HepG2 (cell line): Measurements from ENCODE around the gene TGFBI. TPM values are rescaled to one million over a fixed set of nuclear protein-coding genes. Genes with fewer than 3 reads are reported as not detected.

Experiments used
- ARNT2 ChIP-seq: sonication (generic); formaldehyde crosslinking; IDR thresholded peaks from 2 replicates; pipeline ENCODE4 v1.8.0; 2022; ENCODE audit warnings: mild to moderate bottlenecking, low read depth, missing genetic modification reagents, moderate library complexity
- BRD4 ChIP-seq: sonication (generic); formaldehyde crosslinking; IDR thresholded peaks from 2 replicates; pipeline ENCODE4 v1.4.0; 2020; ENCODE audit warnings: missing genetic modification reagents
- DZIP1 ChIP-seq: sonication (generic); formaldehyde crosslinking; IDR thresholded peaks from 2 replicates; pipeline ENCODE4 v1.5.0; 2020; ENCODE audit warnings: mild to moderate bottlenecking, missing genetic modification reagents
- E2F1 ChIP-seq: sonication (generic); formaldehyde crosslinking; IDR thresholded peaks from 2 replicates; pipeline ENCODE4 v1.5.0; 2020; ENCODE audit warnings: missing genetic modification reagents
- ERF ChIP-seq: IDR thresholded peaks from 2 replicates; pipeline ENCODE4 v1.6.1; 2018; ENCODE audit warnings: missing biosample characterization, missing genetic modification reagents
- FOSL2 ChIP-seq: sonication (generic); formaldehyde crosslinking; IDR thresholded peaks from 2 replicates; pipeline ENCODE4 v1.4.0; 2020; ENCODE audit warnings: missing genetic modification reagents
- KDM5B ChIP-seq: sonication (generic); formaldehyde crosslinking; IDR thresholded peaks from 2 replicates; pipeline ENCODE4 v1.4.0; 2020; ENCODE audit warnings: missing genetic modification reagents, mild to moderate bottlenecking, borderline replicate concordance
- MXD4 ChIP-seq: IDR thresholded peaks from 2 replicates; pipeline ENCODE4 v1.6.1; 2016; ENCODE audit warnings: mild to moderate bottlenecking, missing biosample characterization, missing genetic modification reagents
- NFKB2 ChIP-seq: sonication (generic); formaldehyde crosslinking; IDR thresholded peaks from 2 replicates; pipeline ENCODE4 v1.4.0; 2020; ENCODE audit warnings: missing genetic modification reagents, borderline replicate concordance
- POLR2G ChIP-seq: fragments of 200-400 bp; formaldehyde crosslinking; IDR thresholded peaks from 2 replicates; pipeline ENCODE4 v1.6.1; 2018; ENCODE audit warnings: mild to moderate bottlenecking, low read depth, low read length, moderate library complexity
- PRDM15 ChIP-seq: sonication (generic); formaldehyde crosslinking; IDR thresholded peaks from 2 replicates; pipeline ENCODE4 v1.4.0; 2020; ENCODE audit warnings: missing genetic modification reagents
- STAG1 ChIP-seq: sonication (generic); formaldehyde crosslinking; IDR thresholded peaks from 2 replicates; pipeline ENCODE4 v1.4.0; 2020; ENCODE audit warnings: missing genetic modification reagents
- TAF15 ChIP-seq: fragments of 200-400 bp; formaldehyde crosslinking; IDR thresholded peaks from one replicate; pipeline ENCODE4 v1.6.1; 2018; ENCODE audit warnings: mild to moderate bottlenecking, low read depth, low read length; ENCODE audit not compliant: poor library complexity, severe bottlenecking
- TARDBP ChIP-seq: sonication (generic); formaldehyde crosslinking; IDR thresholded peaks from 2 replicates; pipeline ENCODE4 v1.8.0; 2022; ENCODE audit warnings: mild to moderate bottlenecking, missing genetic modification reagents
- ZNF274 ChIP-seq: sonication (generic); formaldehyde crosslinking; IDR thresholded peaks from 2 replicates; pipeline ENCODE4 v1.5.1; 2020; ENCODE audit warnings: mild to moderate bottlenecking, missing genetic modification reagents
- ZNF292 ChIP-seq: sonication (generic); formaldehyde crosslinking; IDR thresholded peaks from 2 replicates; pipeline ENCODE4 v1.8.1; 2022; ENCODE audit warnings: mild to moderate bottlenecking, low read depth, missing genetic modification reagents, borderline replicate concordance
- ZNF556 ChIP-seq: sonication (generic); formaldehyde crosslinking; IDR thresholded peaks from 2 replicates; pipeline ENCODE4 v1.4.0; 2020; ENCODE audit warnings: mild to moderate bottlenecking, missing genetic modification reagents, borderline replicate concordance
- polyA plus RNA-seq, 8 experiments: library from polyadenylated mRNA; depleted of rRNA in 3 of 8; stranded (reverse) in 7 of 8; unstranded in 1 of 8; fragments of >200 nt; fragmentation: Illumina TruSeq in 4 of 8; extraction: Trizol in 4 of 8; gene quantifications; 2 replicates each; pipeline versions ENCODE4 v1.2.1 to v1.2.3, GENCODE V29; 2011 to 2016; ENCODE audit warnings: low read depth in 4 of 8, missing spikeins in 1 of 8, mixed read lengths in 1 of 8; ENCODE audit not compliant: insufficient read depth in 1 of 8
- total RNA-seq, 5 experiments: library from RNA; depleted of rRNA; stranded (reverse); fragments of >200 nt; fragmentation: Illumina TruSeq; extraction: Trizol; gene quantifications; 2 replicates each; pipeline ENCODE4 v1.2.3, GENCODE V29; 2016; ENCODE audit warnings: low read depth in 1 of 5
- TF ChIP-seq, protein P1 (sequence below): sonication (generic); formaldehyde crosslinking; IDR thresholded peaks from 2 replicates; pipeline ENCODE4 v1.5.0; 2020; ENCODE audit warnings: missing genetic modification reagents
- TF ChIP-seq, protein P2 (sequence below): sonication (generic); formaldehyde crosslinking; IDR thresholded peaks from 2 replicates; pipeline ENCODE4 v1.4.0; 2020; ENCODE audit warnings: missing genetic modification reagents, borderline replicate concordance

Gene TGFBI
- total and polyA plus RNA-seq, 2 of the 13 experiments (the other 11 are each of a cell fraction or from before 2014, with no cell fraction given): 275 to 457 TPM

GRCh38 chr5:136066661-136067271 is 38.0 kb downstream of the TGFBI start (continued):
- TF ChIP-seq POLR2G (0 out of 2 replicates have a peak, but pooled peaks have one; percentile 28), ERF (0 out of 2 replicates have a peak, but pooled peaks have one; percentile 16), E2F1 (CRISPR knock-in tag) (no peak), BRD4 (CRISPR knock-in tag) (no peak), ARNT2 (CRISPR knock-in tag) (no peak), TARDBP (CRISPR knock-in tag) (0 out of 2 replicates have a peak, but pooled peaks have one; percentile 37), MXD4 (CRISPR knock-in tag) (no peak), ZNF292 (CRISPR knock-in tag) (0 out of 2 replicates have a peak, but pooled peaks have one; percentile 9), DZIP1 (CRISPR knock-in tag) (no peak), TAF15 (no peak), ZNF556 (CRISPR knock-in tag) (peak; percentile 42; the same call in 1 of the 2 replicates), ZNF274 (CRISPR knock-in tag) (0 out of 2 replicates have a peak, but pooled peaks have one; percentile 38), KDM5B (CRISPR knock-in tag) (peak; percentile 30; the same call in 1 of the 2 replicates), FOSL2 (0 out of 2 replicates have a peak, but pooled peaks have one; percentile 12), PRDM15 (CRISPR knock-in tag) (peak; percentile 32; the same call in 1 of the 2 replicates), STAG1 (CRISPR knock-in tag) (peak; percentile 33), NFKB2 (CRISPR knock-in tag) (no peak)
- TF ChIP-seq, protein P1, sequence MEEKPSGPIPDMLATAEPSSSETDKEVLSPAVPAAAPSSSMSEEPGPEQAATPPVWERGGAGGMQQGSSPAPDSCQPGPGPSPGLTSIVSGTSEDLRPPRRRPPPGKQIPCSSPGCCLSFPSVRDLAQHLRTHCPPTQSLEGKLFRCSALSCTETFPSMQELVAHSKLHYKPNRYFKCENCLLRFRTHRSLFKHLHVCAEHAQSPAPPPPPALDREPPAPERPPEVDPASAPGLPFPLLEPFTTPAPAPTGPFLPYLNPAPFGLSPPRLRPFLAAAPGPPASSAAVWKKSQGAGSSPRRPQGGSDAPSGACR (CRISPR knock-in tag): no peak
- TF ChIP-seq, protein P2, sequence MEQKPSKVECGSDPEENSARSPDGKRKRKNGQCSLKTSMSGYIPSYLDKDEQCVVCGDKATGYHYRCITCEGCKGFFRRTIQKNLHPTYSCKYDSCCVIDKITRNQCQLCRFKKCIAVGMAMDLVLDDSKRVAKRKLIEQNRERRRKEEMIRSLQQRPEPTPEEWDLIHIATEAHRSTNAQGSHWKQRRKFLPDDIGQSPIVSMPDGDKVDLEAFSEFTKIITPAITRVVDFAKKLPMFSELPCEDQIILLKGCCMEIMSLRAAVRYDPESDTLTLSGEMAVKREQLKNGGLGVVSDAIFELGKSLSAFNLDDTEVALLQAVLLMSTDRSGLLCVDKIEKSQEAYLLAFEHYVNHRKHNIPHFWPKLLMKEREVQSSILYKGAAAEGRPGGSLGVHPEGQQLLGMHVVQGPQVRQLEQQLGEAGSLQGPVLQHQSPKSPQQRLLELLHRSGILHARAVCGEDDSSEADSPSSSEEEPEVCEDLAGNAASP (CRISPR knock-in tag): 0 out of 2 replicates have a peak, but pooled peaks have one; percentile 11
